Endothelial cell of umbilical vein (primary cell): ENCODE data around the gene FRG2C.
"Not testable (repeated sequence)": the region's sequence is repeated elsewhere in the genome, so short reads cannot be mapped to it uniquely, and the experiment has no call there.

Experiments
- EZH2 ChIP-seq: IDR thresholded peaks from 2 replicates; pipeline ENCODE4 v1.6.1; 2012; ENCODE audit warnings: borderline replicate concordance, low read depth, mild to moderate bottlenecking, moderate library complexity, low read length, inconsistent platforms; ENCODE audit not compliant: severe bottlenecking
- FOS ChIP-seq: IDR thresholded peaks from 2 replicates; pipeline ENCODE4 v1.6.1; 2011; ENCODE audit warnings: mild to moderate bottlenecking, low read length, moderate library complexity, borderline replicate concordance; ENCODE audit not compliant: insufficient read depth
- GATA2 ChIP-seq: IDR thresholded peaks from 2 replicates; pipeline ENCODE4 v1.7.0; 2011; ENCODE audit warnings: low read depth, mild to moderate bottlenecking, moderate library complexity, mixed read lengths, low read length; ENCODE audit not compliant: insufficient read length, insufficient read depth
- JUN ChIP-seq: IDR thresholded peaks from 2 replicates; pipeline ENCODE4 v1.6.1; 2011; ENCODE audit warnings: borderline replicate concordance, low read depth; ENCODE audit not compliant: insufficient read length, insufficient read depth
- MAX ChIP-seq: IDR thresholded peaks from 2 replicates; pipeline ENCODE4 v1.6.1; 2011; ENCODE audit not compliant: insufficient read depth, insufficient read length
- MYC ChIP-seq: IDR thresholded peaks from one replicate; pipeline ENCODE4 v1.6.1; 2011; ENCODE audit warnings: mild to moderate bottlenecking, low read depth, low read length
- POLR2A ChIP-seq: IDR thresholded peaks from 2 replicates; pipeline ENCODE4 v1.6.1; 2012; ENCODE audit warnings: low read depth, mild to moderate bottlenecking, control low read depth, low read length
- POLR2AphosphoS5 ChIP-seq: IDR thresholded peaks from 2 replicates; pipeline ENCODE4 v1.6.1; 2012; ENCODE audit warnings: low read depth, mild to moderate bottlenecking, control low read depth, low read length, moderate library complexity; ENCODE audit not compliant: insufficient read depth
- TF ChIP-seq, protein P1 (sequence below), 2 donors: IDR thresholded peaks; 1 replicate in 1 of 2; 2 replicates in 1 of 2; pipeline ENCODE4 v1.5.1; 2011; ENCODE audit warnings: low read length in 2 of 2, mild to moderate bottlenecking in 2 of 2, moderate library complexity in 2 of 2, control low read depth in 1 of 2, inconsistent platforms in 1 of 2, low read depth in 1 of 2; ENCODE audit not compliant: insufficient read depth in 1 of 2; ENCODE audit errors: extremely low read depth in 1 of 2

DNA sequence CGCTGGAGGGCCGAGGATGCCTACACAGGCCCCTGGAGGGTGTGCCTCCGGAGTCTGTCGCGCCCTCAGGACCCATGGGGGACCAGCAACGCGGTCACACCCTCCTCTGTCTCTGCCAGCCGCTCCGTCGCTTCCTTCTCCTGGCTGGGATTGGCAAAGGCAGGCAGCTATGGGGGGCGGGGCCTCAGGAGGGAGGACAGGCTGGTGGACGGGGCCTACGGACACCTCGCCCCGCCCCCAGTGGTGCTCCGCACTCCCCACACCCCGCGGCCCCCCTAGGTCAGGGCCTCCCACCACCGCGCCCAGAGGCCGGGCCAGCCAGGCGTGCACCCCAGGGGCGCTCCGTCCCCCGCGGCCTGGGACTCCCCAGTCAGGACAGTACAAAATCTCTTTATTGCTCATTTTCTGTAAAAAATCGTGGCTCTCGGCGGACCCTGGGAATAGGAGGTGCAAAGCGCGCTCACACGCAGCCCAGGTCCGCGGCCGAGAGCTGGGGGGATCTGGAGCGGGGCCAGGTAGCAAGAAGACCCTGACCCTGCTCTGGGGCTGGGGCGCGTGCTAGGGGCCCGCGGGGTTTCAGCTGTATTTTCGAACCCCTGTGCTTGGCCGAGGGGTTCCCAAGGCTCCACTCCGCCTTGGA is 45.3 kb upstream of the FRG2C start:
- TF ChIP-seq, protein P1, sequence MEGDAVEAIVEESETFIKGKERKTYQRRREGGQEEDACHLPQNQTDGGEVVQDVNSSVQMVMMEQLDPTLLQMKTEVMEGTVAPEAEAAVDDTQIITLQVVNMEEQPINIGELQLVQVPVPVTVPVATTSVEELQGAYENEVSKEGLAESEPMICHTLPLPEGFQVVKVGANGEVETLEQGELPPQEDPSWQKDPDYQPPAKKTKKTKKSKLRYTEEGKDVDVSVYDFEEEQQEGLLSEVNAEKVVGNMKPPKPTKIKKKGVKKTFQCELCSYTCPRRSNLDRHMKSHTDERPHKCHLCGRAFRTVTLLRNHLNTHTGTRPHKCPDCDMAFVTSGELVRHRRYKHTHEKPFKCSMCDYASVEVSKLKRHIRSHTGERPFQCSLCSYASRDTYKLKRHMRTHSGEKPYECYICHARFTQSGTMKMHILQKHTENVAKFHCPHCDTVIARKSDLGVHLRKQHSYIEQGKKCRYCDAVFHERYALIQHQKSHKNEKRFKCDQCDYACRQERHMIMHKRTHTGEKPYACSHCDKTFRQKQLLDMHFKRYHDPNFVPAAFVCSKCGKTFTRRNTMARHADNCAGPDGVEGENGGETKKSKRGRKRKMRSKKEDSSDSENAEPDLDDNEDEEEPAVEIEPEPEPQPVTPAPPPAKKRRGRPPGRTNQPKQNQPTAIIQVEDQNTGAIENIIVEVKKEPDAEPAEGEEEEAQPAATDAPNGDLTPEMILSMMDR (IDR thresholded peaks at IDR 0.05; ENCODE audit: extremely low read depth in 1 of 2, insufficient read depth in 1 of 2, low read depth in 1 of 2, low read length in 2 of 2): not testable (repeated sequence)
- not testable (repeated sequence) for TF ChIP-seq POLR2AphosphoS5, MAX, POLR2A, MYC, EZH2, JUN, FOS, GATA2
